ENCODE results near the gene RTP2. TPM values are rescaled to one million over a fixed set of nuclear protein-coding genes. Genes with fewer than 3 reads are reported as not detected.

Gene RTP2
- total RNA-seq, 2 experiments from 2014 or later, result not detected

DNA sequence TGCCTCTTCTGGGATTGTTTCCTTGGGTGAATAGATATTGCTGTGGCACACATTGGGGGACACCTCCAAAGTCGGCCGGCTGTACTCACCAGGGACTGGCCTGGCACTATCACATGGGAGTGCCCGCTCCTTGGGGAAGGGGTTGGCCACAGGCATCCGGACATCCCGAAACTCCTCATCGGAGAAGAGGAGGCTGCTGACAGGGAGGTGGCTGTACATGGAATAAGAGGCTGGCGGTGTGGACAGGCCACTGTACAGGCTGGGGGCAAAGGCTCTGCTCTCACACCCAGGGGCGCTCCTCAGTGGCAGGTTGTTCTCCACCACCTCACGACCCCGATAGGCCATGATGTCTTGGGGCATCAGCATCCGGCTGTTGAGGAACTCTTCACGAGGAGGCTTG, 27.2 kb upstream of the RTP2 start:
- Mint-ChIP-seq H3K36me3 (ENCODE audit: low read depth) (peaks cover 22% of the 10 kb centered on the region), H3K27ac (no peak overlapping the region), H3K9me3 (no peaks in the 10 kb centered on the region), H3K4me1 (ENCODE audit: low read depth) (no peaks in the 10 kb centered on the region), H3K27me3 (no peaks in the 10 kb centered on the region), H3K4me3 (no peak overlapping the region)
- TF ChIP-seq CTCF (IDR thresholded peaks at IDR 0.05), result no peak
- POLR2A ChIA-PET, result no interaction called here
- intact Hi-C loops (cut with micrococcal nuclease), result no loop called here
- CTCF ChIA-PET, result interaction anchor here (2.1 kb wide), 1 partner anchor 10 kb away, joined by 16 read pairs; no protein-coding TSS in a partner anchor
- ATAC-seq (no peak), DNase-seq (no peak)

DNA sequence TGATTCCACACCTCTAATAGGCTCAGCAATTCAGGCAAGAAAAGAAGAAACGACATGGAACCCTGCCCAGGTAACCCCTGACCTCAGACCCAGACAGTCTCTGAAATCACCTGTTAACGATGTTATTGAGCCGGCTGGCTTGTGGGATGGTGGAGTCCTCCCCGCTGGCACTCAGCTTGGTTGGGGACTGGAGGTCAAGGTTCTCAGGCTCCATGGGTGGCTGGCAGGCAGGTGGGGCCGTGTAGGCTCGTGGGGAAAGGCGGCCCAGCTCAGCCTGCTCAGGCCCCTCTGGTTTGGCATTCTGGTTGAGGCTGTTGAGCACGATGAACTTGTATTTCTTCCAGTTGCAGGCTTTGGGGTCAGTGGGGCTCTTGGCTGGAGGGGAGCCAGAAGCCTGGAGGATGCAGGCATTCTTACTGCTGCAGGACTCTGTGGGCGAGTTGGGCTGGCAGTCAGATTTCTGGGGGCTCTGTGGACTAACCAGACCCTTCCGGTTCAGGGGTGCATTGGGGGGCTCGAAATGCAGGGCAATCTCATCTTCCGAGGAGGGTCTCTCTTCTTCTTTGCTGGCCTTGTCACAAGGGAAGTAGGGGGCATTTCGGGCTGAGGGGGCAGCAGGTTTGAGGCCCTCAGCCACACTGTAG, 26.7 kb upstream of the RTP2 start:
- ChIA-PET CTCF (no interaction called here), POLR2A (no interaction called here)
- Mint-ChIP-seq H3K27ac (no peak overlapping the region), H3K4me1 (ENCODE audit: low read depth) (no peaks in the 10 kb centered on the region), H3K36me3 (ENCODE audit: low read depth) (peaks cover 23% of the 10 kb centered on the region), H3K27me3 (no peaks in the 10 kb centered on the region), H3K9me3 (no peaks in the 10 kb centered on the region), H3K4me3 (no peak overlapping the region)
- TF ChIP-seq CTCF (IDR thresholded peaks at IDR 0.05), result no peak
- intact Hi-C loops (cut with micrococcal nuclease), result no loop called here
- ATAC-seq (no peak), DNase-seq (no peak)

- ChIA-PET CTCF (interaction anchor here (0.8 kb wide), 1 partner anchor 13 kb away, joined by 3 read pairs; no protein-coding TSS in a partner anchor), POLR2A (no interaction called here)
- no peak overlapping the region for H3K4me3 Mint-ChIP-seq
- H3K36me3 Mint-ChIP-seq (ENCODE audit: low read depth), result peaks cover 23% of the 10 kb centered on the region
- no peak for TF ChIP-seq CTCF (IDR thresholded peaks at IDR 0.05)
- H3K27ac Mint-ChIP-seq, result no peak overlapping the region
- H3K27me3 Mint-ChIP-seq, result no peaks in the 10 kb centered on the region
- no peak for ATAC-seq
- no peak for DNase-seq
- H3K9me3 Mint-ChIP-seq, result no peaks in the 10 kb centered on the region
- H3K4me1 Mint-ChIP-seq (ENCODE audit: low read depth), result no peaks in the 10 kb centered on the region
- intact Hi-C loops (cut with micrococcal nuclease), result no loop called here
These were observed 25.9 kb upstream of the RTP2 start for GRCh38 chr3:187728248-187728647.

GRCh38 chr3:187726564-187726963, 24.2 kb upstream of the RTP2 start:
- intact Hi-C loops (cut with micrococcal nuclease), result no loop called here
- no peaks in the 10 kb centered on the region for H3K27me3 Mint-ChIP-seq
- no peak for TF ChIP-seq CTCF (IDR thresholded peaks at IDR 0.05)
- CTCF ChIA-PET, result interaction anchor here (1.0 to 1.8 kb wide), 3 partner anchors 12 to 111 kb away, joined by 4 to 6 read pairs (median 4); no protein-coding TSS in a partner anchor
- ATAC-seq, result no peak
- no peak for DNase-seq
- no peaks in the 10 kb centered on the region for H3K9me3 Mint-ChIP-seq
- H3K4me3 Mint-ChIP-seq, result no peak overlapping the region
- H3K36me3 Mint-ChIP-seq (ENCODE audit: low read depth), result peaks cover 25% of the 10 kb centered on the region
- POLR2A ChIA-PET, result no interaction called here
- H3K4me1 Mint-ChIP-seq (ENCODE audit: low read depth), result no peaks in the 10 kb centered on the region
- H3K27ac Mint-ChIP-seq, result no peak overlapping the region

GRCh38 chr3:187725653-187726370, 23.5 kb upstream of the RTP2 start:
- ATAC-seq, result no peak
- intact Hi-C loops (cut with micrococcal nuclease), result no loop called here
- H3K9me3 Mint-ChIP-seq, result no peaks in the 10 kb centered on the region
- H3K27me3 Mint-ChIP-seq, result no peaks in the 10 kb centered on the region
- no peak for TF ChIP-seq CTCF (IDR thresholded peaks at IDR 0.05)
- peaks cover 22% of the 10 kb centered on the region for H3K36me3 Mint-ChIP-seq (ENCODE audit: low read depth)
- no peak overlapping the region for H3K4me3 Mint-ChIP-seq
- ChIA-PET POLR2A (no interaction called here), CTCF (interaction anchor here (1.0 to 1.8 kb wide), 2 partner anchors 11 to 13 kb away, joined by 3 to 6 read pairs; no protein-coding TSS in a partner anchor)
- H3K27ac Mint-ChIP-seq, result no peak overlapping the region
- DNase-seq, result no peak
- no peaks in the 10 kb centered on the region for H3K4me1 Mint-ChIP-seq (ENCODE audit: low read depth)

Data from activated CD8-positive, alpha-beta T cell treated with anti-CD3 and anti-CD28 coated beads for 36 hours (primary cell).